Liver (tissue), 9 donors: Measurements from ENCODE around the gene MYL6B. TPM values are rescaled to one million over a fixed set of nuclear protein-coding genes. Genes with fewer than 3 reads are reported as not detected.
"Not testable (repeated sequence)": the region's sequence is repeated elsewhere in the genome, so short reads cannot be mapped to it uniquely, and the experiment has no call there.

Source experiments
- DNase-seq: peaks from one replicate; pipeline ENCODE4 v3.0.0-alpha.2; 2017; ENCODE audit warnings: low spot score
- H3K27ac ChIP-seq, 2 donors: one replicate each; pipeline ENCODE4 v1.7.0; 2013; ENCODE audit warnings: inconsistent platforms in 2 of 2, low read length in 2 of 2, control low read depth in 1 of 2, low read depth in 1 of 2, mild to moderate bottlenecking in 1 of 2
- H3K27me3 ChIP-seq, 4 donors: one replicate each; pipeline versions ENCODE4 v1.6.1 to v1.7.0; 2013; ENCODE audit warnings: low read length in 3 of 4, inconsistent platforms in 1 of 4, mild to moderate bottlenecking in 1 of 4, moderate library complexity in 1 of 4; ENCODE audit not compliant: control insufficient read depth in 4 of 4, insufficient read depth in 4 of 4
- H3K36me3 ChIP-seq, 4 donors: one replicate each; pipeline versions ENCODE4 v1.6.1 to v1.7.0; 2013; ENCODE audit warnings: low read length in 3 of 4, mild to moderate bottlenecking in 3 of 4, low read depth in 1 of 4, moderate library complexity in 1 of 4; ENCODE audit not compliant: control insufficient read depth in 4 of 4, insufficient read depth in 3 of 4
- H3K4me1 ChIP-seq, 4 donors: one replicate each; pipeline versions ENCODE4 v1.6.1 to v1.7.0; 2013; ENCODE audit warnings: low read length in 3 of 4, mild to moderate bottlenecking in 3 of 4, moderate library complexity in 1 of 4; ENCODE audit not compliant: control insufficient read depth in 4 of 4, insufficient read depth in 4 of 4
- H3K4me3 ChIP-seq, 3 donors: one replicate each; pipeline versions ENCODE4 v1.6.1 to v1.7.0; 2013; ENCODE audit warnings: low read length in 3 of 3, control low read depth in 1 of 3, low read depth in 1 of 3, mild to moderate bottlenecking in 1 of 3
- H3K9ac ChIP-seq, 2 donors: one replicate each; pipeline ENCODE4 v1.7.0; 2013; ENCODE audit warnings: low read length in 2 of 2, mild to moderate bottlenecking in 2 of 2, moderate library complexity in 2 of 2, control low read depth in 1 of 2, low read depth in 1 of 2
- H3K9me3 ChIP-seq, 4 donors: one replicate each; pipeline versions ENCODE4 v1.6.1 to v1.7.0; 2013; ENCODE audit warnings: low read length in 3 of 4; ENCODE audit not compliant: control insufficient read depth in 4 of 4
- ATF3 ChIP-seq: IDR thresholded peaks from 2 replicates; pipeline ENCODE4 v1.6.1; 2016; ENCODE audit warnings: antibody characterized with exemption
- CTCF ChIP-seq: fragments of 150-350 bp; IDR thresholded peaks from 2 replicates; pipeline ENCODE4 v1.5.1; 2017; ENCODE audit warnings: improper control_type of control experiment, low read depth, low read length; ENCODE audit not compliant: missing input control
- EGR1 ChIP-seq, 2 donors: IDR thresholded peaks; 2 replicates each; pipeline ENCODE4 v1.6.1; 2016 to 2018; ENCODE audit warnings: antibody characterized with exemption in 2 of 2, low read depth in 2 of 2
- FOXA1 ChIP-seq: IDR thresholded peaks from 2 replicates; pipeline ENCODE4 v1.6.1; 2016; ENCODE audit warnings: antibody characterized with exemption
- FOXA2 ChIP-seq: IDR thresholded peaks from 2 replicates; pipeline ENCODE4 v1.6.1; 2016; ENCODE audit warnings: antibody characterized with exemption
- GABPA ChIP-seq, 2 donors: IDR thresholded peaks in 1 of 2; conservative IDR thresholded peaks in 1 of 2; 2 replicates each; pipeline ENCODE4 v1.6.1; 2016; ENCODE audit warnings: antibody characterized with exemption in 2 of 2, mild to moderate bottlenecking in 1 of 2, moderate library complexity in 1 of 2
- HNF4A ChIP-seq, 2 donors: conservative IDR thresholded peaks; 2 replicates each; pipeline ENCODE4 v1.6.1; 2016; ENCODE audit warnings: antibody characterized with exemption in 2 of 2, mild to moderate bottlenecking in 2 of 2
- HNF4G ChIP-seq: IDR thresholded peaks from 2 replicates; pipeline ENCODE4 v1.6.1; 2016; ENCODE audit warnings: antibody characterized with exemption
- JUND ChIP-seq, 2 donors: IDR thresholded peaks; 2 replicates each; pipeline ENCODE4 v1.6.1; 2016; ENCODE audit warnings: antibody characterized with exemption in 2 of 2
- MAX ChIP-seq: IDR thresholded peaks from 2 replicates; pipeline ENCODE4 v1.6.1; 2016; ENCODE audit warnings: antibody characterized with exemption
- NR2F2 ChIP-seq: IDR thresholded peaks from 2 replicates; pipeline ENCODE4 v1.6.1; 2016; ENCODE audit warnings: antibody characterized with exemption
- RAD21 ChIP-seq, 2 donors: IDR thresholded peaks; 2 replicates each; pipeline ENCODE4 v1.6.1; 2016; ENCODE audit warnings: antibody characterized with exemption in 2 of 2, mild to moderate bottlenecking in 2 of 2
- REST ChIP-seq: IDR thresholded peaks from 2 replicates; pipeline ENCODE4 v1.6.1; 2016; ENCODE audit warnings: antibody characterized with exemption, mild to moderate bottlenecking
- RXRA ChIP-seq, 2 donors: IDR thresholded peaks; 2 replicates each; pipeline ENCODE4 v1.6.1; 2017 to 2018; ENCODE audit warnings: antibody characterized with exemption in 2 of 2, mild to moderate bottlenecking in 1 of 2
- SP1 ChIP-seq: IDR thresholded peaks from 2 replicates; pipeline ENCODE4 v1.6.1; 2018; ENCODE audit warnings: antibody characterized with exemption, mild to moderate bottlenecking
- TAF1 ChIP-seq: conservative IDR thresholded peaks from 2 replicates; pipeline ENCODE4 v1.6.1; 2016; ENCODE audit warnings: antibody characterized with exemption, mild to moderate bottlenecking
- YY1 ChIP-seq: IDR thresholded peaks from 2 replicates; pipeline ENCODE4 v1.6.1; 2016; ENCODE audit warnings: antibody characterized with exemption, mild to moderate bottlenecking
- ZBTB33 ChIP-seq: IDR thresholded peaks from 2 replicates; pipeline ENCODE4 v1.6.1; 2016; ENCODE audit warnings: antibody characterized with exemption
- WGBS: extraction: QIAGEN DNeasy Blood & Tissue Kit; methylation state at CpG from one replicate; pipeline ENCODE4 v1.1.7; 2013; 5-methylcytosine and 5-hydroxymethylcytosine counted together
- polyA plus RNA-seq, 2 donors: library from polyadenylated mRNA; stranded (reverse) in 1 of 2; unstranded in 1 of 2; fragments of 200-250 nt in 1 of 2; fragments of >200 nt in 1 of 2; fragmentation: Nextera tagmentation in 1 of 2; extraction: Ambion mirVana in 1 of 2; gene quantifications; one replicate each; pipeline versions ENCODE4 v1.2.1 to v1.2.3, GENCODE V29; 2013 to 2015
- total RNA-seq, 2 donors: library from RNA; depleted of rRNA; stranded (reverse); fragments of >200 nt; gene quantifications; one replicate each; pipeline ENCODE4 v1.2.3, GENCODE V29; 2014
- donor health status: healthy.
- donor health status: healthy.
- donor health status: healthy.
- donor health status: healthy.
- donor health status: healthy.

MYL6B gene
- total and polyA plus RNA-seq, 4 donors, result 3.7 to 14.2 (median 12.6) TPM

DNA sequence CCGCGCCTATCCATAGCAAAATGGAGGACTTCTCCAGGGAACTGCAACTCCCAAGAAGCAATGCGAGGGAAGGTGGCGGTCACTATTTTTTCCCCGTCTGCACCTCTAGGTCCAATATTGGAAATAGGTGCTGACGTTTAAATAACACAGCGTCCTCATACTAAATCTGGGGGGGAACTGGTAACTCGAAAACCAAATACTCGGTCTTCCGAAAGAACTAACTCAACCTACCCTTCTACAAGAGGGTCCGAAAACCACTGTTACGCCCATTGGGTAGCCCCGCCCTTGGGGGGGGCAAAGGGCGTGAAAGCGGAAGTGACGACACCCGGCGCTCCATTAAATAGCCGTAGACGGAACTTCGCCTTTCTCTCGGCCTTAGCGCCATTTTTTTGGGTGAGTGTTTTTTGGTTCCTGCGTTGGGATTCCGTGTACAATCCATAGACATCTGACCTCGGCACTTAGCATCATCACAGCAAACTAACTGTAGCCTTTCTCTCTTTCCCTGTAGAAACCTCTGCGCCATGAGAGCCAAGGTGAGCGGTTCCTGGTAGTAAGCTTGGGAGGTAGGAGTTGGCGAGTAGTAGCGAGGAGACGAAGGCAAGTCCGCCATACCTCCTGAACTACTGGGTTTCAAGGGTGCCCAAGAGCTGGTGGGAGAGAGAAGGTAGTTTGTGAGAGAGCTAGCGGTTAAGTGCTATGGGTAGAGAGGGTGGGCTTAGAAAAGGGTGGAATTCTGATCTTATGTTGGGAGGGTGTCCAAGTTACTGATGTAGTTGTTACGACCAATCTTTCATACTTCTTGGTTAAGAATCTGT, 35.9 kb upstream of the MYL6B start, which contains the start of gene RPL41:
TSS of gene RPL41 (plus strand) at position 367 of the 815 bp plus-strand sequence.
- H3K36me3 ChIP-seq, result peaks cover 3 to 19% (median 11%) of the 10 kb centered on the region in 4 donors
- peak within 1 kb of the TSS; percentile 69 to 98 for H3K9ac ChIP-seq
- H3K9me3 ChIP-seq, result no peaks in the 10 kb centered on the region
- H3K4me1 ChIP-seq, result peaks cover 22 to 40% (median 30%) of the 10 kb centered on the region in 4 donors
- peak within 1 kb of the TSS; percentile 93 to 96 for H3K27ac ChIP-seq
- peak within 1 kb of the TSS; percentile 49 to 97 (median 95) for H3K4me3 ChIP-seq
- no peaks in the 10 kb centered on the region for H3K27me3 ChIP-seq
- peak; percentile 98 for DNase-seq
- under 1% methylated on average over 34 of the region's 34 CpGs for WGBS
- peak; percentile 98 for TF ChIP-seq YY1
- peak; percentile 49 for TF ChIP-seq MAX
- TF ChIP-seq HNF4G, result no peak
- TF ChIP-seq HNF4A (conservative IDR thresholded peaks at IDR 0.05), result peak; percentile 52 to 61
- TF ChIP-seq NR2F2, result peak; percentile 60
- TF ChIP-seq TAF1, result peak; percentile 92
- TF ChIP-seq ATF3, result peak; percentile 66
- TF ChIP-seq FOXA1, result peak; percentile 28
- TF ChIP-seq RXRA (IDR thresholded peaks at IDR 0.05), result peak; percentile 4 to 35
- TF ChIP-seq CTCF, result no peak
- no peak for TF ChIP-seq FOXA2
- peak; percentile 21 to 49 for TF ChIP-seq EGR1 (IDR thresholded peaks at IDR 0.05; ENCODE audit: low read depth in 2 of 2)
- peak; percentile 49 for TF ChIP-seq ZBTB33
- TF ChIP-seq GABPA (IDR thresholded peaks at IDR 0.05 in 1 of 2, conservative IDR thresholded peaks at IDR 0.05 in 1 of 2), result peak; percentile 96
- TF ChIP-seq RAD21 (IDR thresholded peaks at IDR 0.05), result peak in 1 of 2 donors; percentile 33
- TF ChIP-seq REST, result peak; percentile 95
- peak; percentile 69 for TF ChIP-seq SP1
- peak; percentile 41 to 55 for TF ChIP-seq JUND (IDR thresholded peaks at IDR 0.05)

GRCh38 chr12:56117082-56117706, 35.2 kb upstream of the MYL6B start:
- WGBS, result 3% methylated on average over 12 of the region's 16 CpGs
- H3K27me3 ChIP-seq, DNase-seq, H3K9me3 ChIP-seq: not testable (repeated sequence)
- peak overlapping the region; percentile 49 to 97 (median 95) for H3K4me3 ChIP-seq
- peaks cover 29 to 47% (median 37%) of the 10 kb centered on the region in 4 donors for H3K4me1 ChIP-seq
- peak overlapping the region; percentile 93 to 96 for H3K27ac ChIP-seq
- peak overlapping the region; percentile 69 to 98 for H3K9ac ChIP-seq
- peaks cover 0 to 13% (median 6%) of the 10 kb centered on the region in 4 donors for H3K36me3 ChIP-seq
